Loucy (cell line): ENCODE results near the gene SMIM13.

Experiments
- H2AFZ ChIP-seq: fragments of 200-600 bp; sonication (generic); 2 replicates; pipeline ENCODE4 v1.6.0; 2016; ENCODE audit warnings: antibody characterized with exemption, mild to moderate bottlenecking, low read length, moderate library complexity
- H3F3A ChIP-seq: fragments of 200-600 bp; 2 replicates; pipeline ENCODE4 v1.6.0; 2016; ENCODE audit warnings: antibody characterized with exemption, low read depth, mild to moderate bottlenecking
- H3K27me3 ChIP-seq: fragments of 200-600 bp; sonication (generic); 2 replicates; pipeline ENCODE4 v1.6.1; 2014; ENCODE audit warnings: low read length, mild to moderate bottlenecking; ENCODE audit not compliant: insufficient read depth, poor library complexity, severe bottlenecking
- H3K36me3 ChIP-seq: fragments of 200-600 bp; sonication (generic); 2 replicates; pipeline ENCODE4 v1.6.1; 2016; ENCODE audit warnings: low read length; ENCODE audit not compliant: insufficient read depth
- H3K4me1 ChIP-seq: fragments of 200-600 bp; sonication (generic); 2 replicates; pipeline ENCODE4 v1.5.1; 2014; ENCODE audit warnings: low read length, mild to moderate bottlenecking; ENCODE audit not compliant: insufficient read depth, poor library complexity, severe bottlenecking
- H3K4me2 ChIP-seq: fragments of 200-600 bp; sonication (generic); 2 replicates; pipeline ENCODE4 v1.6.0; 2014; ENCODE audit warnings: antibody characterized with exemption, low read length, low read depth, mild to moderate bottlenecking; ENCODE audit not compliant: poor library complexity, severe bottlenecking
- H3K4me3 ChIP-seq: fragments of 200-600 bp; sonication (generic); 2 replicates; pipeline ENCODE4 v1.5.1; 2014; ENCODE audit warnings: low read length, mild to moderate bottlenecking, mixed read lengths; ENCODE audit not compliant: poor library complexity, severe bottlenecking
- H3K79me2 ChIP-seq: fragments of 200-600 bp; sonication (generic); 2 replicates; pipeline ENCODE4 v1.6.1; 2014; ENCODE audit warnings: low read length; ENCODE audit not compliant: insufficient read depth
- H3K9ac ChIP-seq: fragments of 200-600 bp; sonication (generic); 2 replicates; pipeline ENCODE4 v1.6.0; 2014; ENCODE audit warnings: mild to moderate bottlenecking, low read depth, low read length, moderate library complexity; ENCODE audit not compliant: poor library complexity, severe bottlenecking
- H3K9me2 ChIP-seq: fragments of 200-600 bp; sonication (generic); replicated peaks from 2 replicates; pipeline ENCODE4 v1.6.1; 2016; ENCODE audit warnings: low read depth, low read length, mixed read lengths
- H3K9me3 ChIP-seq: fragments of 200-600 bp; sonication (generic); 2 replicates; pipeline ENCODE4 v1.6.1; 2014; ENCODE audit warnings: mild to moderate bottlenecking, antibody characterized with exemption, low read length, low read depth; ENCODE audit not compliant: insufficient read depth
- H4K20me1 ChIP-seq: fragments of 200-600 bp; sonication (generic); 2 replicates; pipeline ENCODE4 v1.6.0; 2014; ENCODE audit warnings: antibody characterized with exemption, low read length, mild to moderate bottlenecking; ENCODE audit not compliant: insufficient read depth, poor library complexity, severe bottlenecking
- EZH2phosphoT487 ChIP-seq: fragments of 200-600 bp; IDR thresholded peaks from 2 replicates; pipeline ENCODE4 v1.6.1; 2018; ENCODE audit warnings: antibody characterized with exemption, mild to moderate bottlenecking, moderate library complexity, borderline replicate concordance
- TF ChIP-seq, protein P1 (sequence below): fragments of 200-600 bp; sonication (generic); conservative IDR thresholded peaks from 2 replicates; pipeline ENCODE4 v1.5.1; 2014; ENCODE audit warnings: mild to moderate bottlenecking, antibody characterized with exemption, low read length

SMIM13 gene

DNA sequence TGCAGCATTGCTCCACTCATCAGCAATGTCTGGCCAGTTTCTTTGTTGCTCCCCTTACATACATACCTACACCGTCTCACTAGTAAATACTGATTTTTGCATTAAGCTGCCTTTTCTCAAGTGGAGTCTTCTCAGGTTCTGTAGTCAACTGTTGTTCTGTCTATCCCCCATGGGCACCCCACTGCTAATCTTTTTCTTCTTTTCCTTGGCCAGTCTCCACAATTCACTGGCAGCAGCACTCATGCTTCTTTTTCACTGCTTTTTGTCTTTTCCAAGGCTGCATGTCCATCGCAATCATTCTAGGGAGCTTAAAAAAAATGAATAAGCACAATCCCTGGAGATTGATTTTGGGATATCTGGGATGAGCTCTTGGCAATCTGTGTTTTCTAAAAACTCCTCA lies 28.2 kb downstream of the SMIM13 start:
- Histone ChIP-seq H3K4me3 (no peak overlapping the region), H3K9ac (no peak overlapping the region), H3K4me2 (no peak overlapping the region), H3K4me1 (peaks cover 4% of the 10 kb centered on the region), H3K79me2 (peaks cover 91% of the 10 kb centered on the region), H2AFZ (no peak overlapping the region), H3K27me3 (no peaks in the 10 kb centered on the region), H3K9me3 (no peaks in the 10 kb centered on the region), H3F3A (no peaks in the 10 kb centered on the region), H3K36me3 (peaks cover 4% of the 10 kb centered on the region; the same call in 1 of the 2 replicates), H3K9me2 (no peaks in the 10 kb centered on the region), H4K20me1 (peaks cover 2% of the 10 kb centered on the region)
- no peak for TF ChIP-seq EZH2phosphoT487
- TF ChIP-seq, protein P1, sequence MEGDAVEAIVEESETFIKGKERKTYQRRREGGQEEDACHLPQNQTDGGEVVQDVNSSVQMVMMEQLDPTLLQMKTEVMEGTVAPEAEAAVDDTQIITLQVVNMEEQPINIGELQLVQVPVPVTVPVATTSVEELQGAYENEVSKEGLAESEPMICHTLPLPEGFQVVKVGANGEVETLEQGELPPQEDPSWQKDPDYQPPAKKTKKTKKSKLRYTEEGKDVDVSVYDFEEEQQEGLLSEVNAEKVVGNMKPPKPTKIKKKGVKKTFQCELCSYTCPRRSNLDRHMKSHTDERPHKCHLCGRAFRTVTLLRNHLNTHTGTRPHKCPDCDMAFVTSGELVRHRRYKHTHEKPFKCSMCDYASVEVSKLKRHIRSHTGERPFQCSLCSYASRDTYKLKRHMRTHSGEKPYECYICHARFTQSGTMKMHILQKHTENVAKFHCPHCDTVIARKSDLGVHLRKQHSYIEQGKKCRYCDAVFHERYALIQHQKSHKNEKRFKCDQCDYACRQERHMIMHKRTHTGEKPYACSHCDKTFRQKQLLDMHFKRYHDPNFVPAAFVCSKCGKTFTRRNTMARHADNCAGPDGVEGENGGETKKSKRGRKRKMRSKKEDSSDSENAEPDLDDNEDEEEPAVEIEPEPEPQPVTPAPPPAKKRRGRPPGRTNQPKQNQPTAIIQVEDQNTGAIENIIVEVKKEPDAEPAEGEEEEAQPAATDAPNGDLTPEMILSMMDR, result no peak

DNA sequence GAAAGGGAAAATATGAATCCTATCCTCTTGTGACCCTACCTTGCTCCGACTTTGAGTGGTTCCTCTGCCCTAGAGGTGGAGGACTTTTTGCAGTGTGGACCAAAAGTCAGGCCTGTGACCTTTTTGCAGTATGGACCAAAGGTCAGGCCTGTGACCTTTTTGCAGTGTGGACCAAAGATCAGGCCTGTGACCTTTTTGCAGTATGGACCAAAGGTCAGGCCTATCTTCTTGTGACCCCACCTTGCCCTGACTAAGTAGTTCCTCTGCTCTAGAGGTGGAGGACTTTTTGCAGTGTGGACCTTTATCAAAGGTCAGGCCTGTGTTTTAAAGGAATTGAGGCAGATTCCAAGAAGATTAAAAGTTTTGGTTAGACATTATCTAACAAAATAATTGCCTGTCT lies 28.7 kb downstream of the SMIM13 start:
- Histone ChIP-seq H3K4me1 (peaks cover 4% of the 10 kb centered on the region), H2AFZ (no peak overlapping the region), H3K36me3 (peaks cover 7% of the 10 kb centered on the region; the same call in 1 of the 2 replicates), H3K79me2 (peaks cover 93% of the 10 kb centered on the region), H3K27me3 (no peaks in the 10 kb centered on the region), H3K9me2 (no peaks in the 10 kb centered on the region), H3K9me3 (no peaks in the 10 kb centered on the region), H3K4me3 (no peak overlapping the region), H3F3A (no peaks in the 10 kb centered on the region), H3K4me2 (no peak overlapping the region), H3K9ac (no peak overlapping the region), H4K20me1 (peaks cover 2% of the 10 kb centered on the region)
- no peak for TF ChIP-seq EZH2phosphoT487
- TF ChIP-seq, protein P1, result no peak

DNA sequence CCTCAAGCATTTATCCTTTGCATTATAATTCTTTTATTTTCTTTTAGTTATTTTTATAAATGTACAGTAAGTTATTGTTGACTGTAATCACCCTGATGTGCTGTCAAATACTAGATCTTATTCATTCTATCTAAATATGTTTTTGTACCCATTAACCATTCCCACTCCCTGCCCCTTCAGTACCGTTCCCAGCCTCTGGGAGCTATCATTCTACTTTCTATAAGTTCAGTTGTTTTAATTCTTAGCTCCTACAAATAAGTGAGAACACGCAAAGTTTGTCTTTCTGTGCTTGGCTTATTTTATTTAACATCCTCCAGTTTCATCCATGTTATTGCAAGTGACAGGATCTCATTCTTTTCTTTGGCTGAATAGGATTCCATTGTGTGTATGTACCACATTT lies 30.3 kb downstream of the SMIM13 start:
- no peaks in the 10 kb centered on the region for H3F3A ChIP-seq
- no peak overlapping the region for H2AFZ ChIP-seq
- no peaks in the 10 kb centered on the region for H3K9me2 ChIP-seq
- H3K4me2 ChIP-seq, result no peak overlapping the region
- H3K4me3 ChIP-seq, result no peak overlapping the region
- peaks cover 4% of the 10 kb centered on the region for H3K4me1 ChIP-seq
- H3K36me3 ChIP-seq, result peaks cover 10% of the 10 kb centered on the region; the same call in 1 of the 2 replicates
- H3K79me2 ChIP-seq, result peaks cover 90% of the 10 kb centered on the region
- no peaks in the 10 kb centered on the region for H3K27me3 ChIP-seq
- peaks cover 2% of the 10 kb centered on the region for H4K20me1 ChIP-seq
- H3K9ac ChIP-seq, result no peak overlapping the region
- H3K9me3 ChIP-seq, result no peaks in the 10 kb centered on the region
- TF ChIP-seq, protein P1, result 0 out of 2 replicates have a peak, but pooled peaks have one; percentile 14
- TF ChIP-seq EZH2phosphoT487, result no peak
